Keratinocyte (primary cell): ENCODE data around the gene PCNX1.

Experiments
- CTCF ChIP-seq, 3 experiments: IDR thresholded peaks in 1 of 3; conservative IDR thresholded peaks in 1 of 3; optimal IDR thresholded peaks in 1 of 3; 2 replicates in 2 of 3; 3 replicates in 1 of 3; pipeline versions ENCODE3 to v1.5.1; 2011; ENCODE audit warnings: low read length in 3 of 3, mild to moderate bottlenecking in 3 of 3, moderate library complexity in 2 of 3, control low read depth in 1 of 3, inconsistent platforms in 1 of 3; ENCODE audit not compliant: insufficient read depth in 2 of 3; ENCODE audit errors: extremely low read depth in 1 of 3
- EZH2 ChIP-seq: IDR thresholded peaks from one replicate; pipeline ENCODE4 v1.6.1; 2012; ENCODE audit warnings: inconsistent platforms, mild to moderate bottlenecking, low read length, moderate library complexity

- TF ChIP-seq CTCF (optimal IDR thresholded peaks at IDR 0.05 in 1 of 3, IDR thresholded peaks at IDR 0.05 in 1 of 3, conservative IDR thresholded peaks at IDR 0.05 in 1 of 3; ENCODE audit: extremely low read depth in 1 of 3, insufficient read depth in 2 of 3, low read length in 3 of 3) (no peak), EZH2 (no peak)
Observed at GRCh38 chr14:71071042-71071441, 163.8 kb downstream of the PCNX1 start.
